Hepatocyte (in vitro differentiated cells): ENCODE results near the gene MAST4. TPM values are rescaled to one million over a fixed set of nuclear protein-coding genes. Genes with fewer than 3 reads are reported as not detected.

Experiments used
- DNase-seq: peaks from one replicate; pipeline ENCODE4 v3.0.0-alpha.2; 2016; ENCODE audit warnings: low spot score
- H2AFZ ChIP-seq: fragments of 200-600 bp; sonication (generic); 2 replicates; pipeline ENCODE4 v1.6.0; 2016; ENCODE audit warnings: antibody characterized with exemption, mild to moderate bottlenecking
- H3K27ac ChIP-seq: fragments of 200-600 bp; sonication (generic); 2 replicates; pipeline ENCODE4 v1.5.1; 2016; ENCODE audit warnings: mild to moderate bottlenecking
- H3K27me3 ChIP-seq: fragments of 200-600 bp; sonication (generic); 2 replicates; pipeline ENCODE4 v1.6.1; 2016
- H3K36me3 ChIP-seq: fragments of 200-600 bp; sonication (generic); replicated peaks from 2 replicates; pipeline ENCODE4 v1.5.1; 2016; ENCODE audit warnings: low read depth; ENCODE audit not compliant: insufficient read depth
- H3K4me1 ChIP-seq: fragments of 200-600 bp; sonication (generic); 2 replicates; pipeline ENCODE4 v1.5.1; 2016; ENCODE audit warnings: mild to moderate bottlenecking, moderate library complexity; ENCODE audit not compliant: insufficient read depth
- H3K4me2 ChIP-seq: fragments of 200-600 bp; sonication (generic); 2 replicates; pipeline ENCODE4 v1.6.0; 2016
- H3K4me3 ChIP-seq: fragments of 200-600 bp; sonication (generic); 2 replicates; pipeline ENCODE4 v1.5.1; 2016; ENCODE audit warnings: mild to moderate bottlenecking
- H3K79me2 ChIP-seq: fragments of 200-600 bp; sonication (generic); 2 replicates; pipeline ENCODE4 v1.6.0; 2017; ENCODE audit warnings: mild to moderate bottlenecking
- H3K9me2 ChIP-seq: fragments of 200-600 bp; sonication (generic); replicated peaks from 2 replicates; pipeline ENCODE4 v1.6.0; 2017; ENCODE audit warnings: mild to moderate bottlenecking; ENCODE audit not compliant: insufficient read depth
- H3K9me3 ChIP-seq: fragments of 200-600 bp; sonication (generic); 2 replicates; pipeline ENCODE4 v1.5.1; 2016; ENCODE audit warnings: low read depth, mild to moderate bottlenecking
- H4K20me1 ChIP-seq: fragments of 200-600 bp; sonication (generic); 2 replicates; pipeline ENCODE4 v1.6.0; 2016; ENCODE audit warnings: mild to moderate bottlenecking; ENCODE audit not compliant: insufficient read depth, poor library complexity, severe bottlenecking
- EZH2 ChIP-seq: fragments of 200-600 bp; sonication (generic); IDR thresholded peaks from 2 replicates; pipeline ENCODE4 v1.6.1; 2016; ENCODE audit warnings: antibody characterized with exemption, mild to moderate bottlenecking, borderline replicate concordance
- EZH2phosphoT487 ChIP-seq: fragments of 200-600 bp; sonication (generic); IDR thresholded peaks from one replicate; pipeline ENCODE4 v1.6.1; 2018; ENCODE audit warnings: antibody characterized with exemption, mild to moderate bottlenecking, low read depth, moderate library complexity; ENCODE audit not compliant: unreplicated experiment, severe bottlenecking
- WGBS: methylation state at CpG from one replicate; pipeline ENCODE4 v1.1.6; 2016; ENCODE audit warnings: low lambda C conversion rate; ENCODE audit errors: missing lambda C conversion rate; 5-methylcytosine and 5-hydroxymethylcytosine counted together
- polyA plus RNA-seq: library from polyadenylated mRNA; unstranded; fragments of >200 nt; fragmentation: Nextera tagmentation; extraction: Ambion mirVana; gene quantifications from 2 replicates; pipeline ENCODE4 v1.2.1, GENCODE V29; 2016
- total RNA-seq: library from RNA; depleted of rRNA; stranded (reverse); fragments of >200 nt; gene quantifications from 2 replicates; pipeline ENCODE4 v1.2.3, GENCODE V29; 2014
- TF ChIP-seq, protein P1 (sequence below): fragments of 200-600 bp; sonication (generic); IDR thresholded peaks from 2 replicates; pipeline ENCODE4 v1.5.1; 2016; ENCODE audit warnings: antibody characterized with exemption, mild to moderate bottlenecking; ENCODE audit not compliant: poor library complexity

The MAST4 gene
- total and polyA plus RNA-seq, 2 experiments from 2014 or later: 11.7 to 13.2 TPM

GRCh38 chr5:66570201-66570600 is 26.0 kb upstream of the MAST4 start:
- Histone ChIP-seq H3K79me2 (no peaks in the 10 kb centered on the region), H3K9me3 (no peaks in the 10 kb centered on the region), H3K36me3 (no peaks in the 10 kb centered on the region), H3K4me3 (no peak overlapping the region), H4K20me1 (no peaks in the 10 kb centered on the region), H3K27me3 (peaks cover 14% of the 10 kb centered on the region), H3K27ac (no peak overlapping the region), H3K4me2 (no peak overlapping the region), H3K4me1 (no peaks in the 10 kb centered on the region), H3K9me2 (no peaks in the 10 kb centered on the region), H2AFZ (no peak overlapping the region)
- DNase-seq: no peak
- TF ChIP-seq, protein P1, sequence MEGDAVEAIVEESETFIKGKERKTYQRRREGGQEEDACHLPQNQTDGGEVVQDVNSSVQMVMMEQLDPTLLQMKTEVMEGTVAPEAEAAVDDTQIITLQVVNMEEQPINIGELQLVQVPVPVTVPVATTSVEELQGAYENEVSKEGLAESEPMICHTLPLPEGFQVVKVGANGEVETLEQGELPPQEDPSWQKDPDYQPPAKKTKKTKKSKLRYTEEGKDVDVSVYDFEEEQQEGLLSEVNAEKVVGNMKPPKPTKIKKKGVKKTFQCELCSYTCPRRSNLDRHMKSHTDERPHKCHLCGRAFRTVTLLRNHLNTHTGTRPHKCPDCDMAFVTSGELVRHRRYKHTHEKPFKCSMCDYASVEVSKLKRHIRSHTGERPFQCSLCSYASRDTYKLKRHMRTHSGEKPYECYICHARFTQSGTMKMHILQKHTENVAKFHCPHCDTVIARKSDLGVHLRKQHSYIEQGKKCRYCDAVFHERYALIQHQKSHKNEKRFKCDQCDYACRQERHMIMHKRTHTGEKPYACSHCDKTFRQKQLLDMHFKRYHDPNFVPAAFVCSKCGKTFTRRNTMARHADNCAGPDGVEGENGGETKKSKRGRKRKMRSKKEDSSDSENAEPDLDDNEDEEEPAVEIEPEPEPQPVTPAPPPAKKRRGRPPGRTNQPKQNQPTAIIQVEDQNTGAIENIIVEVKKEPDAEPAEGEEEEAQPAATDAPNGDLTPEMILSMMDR: no peak
- 58% methylated on average over 1 of the region's 1 CpG for WGBS

- Histone ChIP-seq H3K9me2 (no peaks in the 10 kb centered on the region), H3K4me1 (no peaks in the 10 kb centered on the region), H3K4me2 (peak overlapping the region; percentile 5), H3K27ac (no peak overlapping the region), H2AFZ (no peak overlapping the region), H3K4me3 (no peak overlapping the region), H4K20me1 (no peaks in the 10 kb centered on the region), H3K27me3 (peaks cover 14% of the 10 kb centered on the region), H3K79me2 (no peaks in the 10 kb centered on the region), H3K36me3 (no peaks in the 10 kb centered on the region), H3K9me3 (no peaks in the 10 kb centered on the region)
- 41% methylated on average over 2 of the region's 2 CpGs for WGBS
- TF ChIP-seq, protein P1: no peak
- no peak for TF ChIP-seq EZH2
- TF ChIP-seq EZH2phosphoT487: no peak
- DNase-seq: no peak
These were observed 22.5 kb upstream of the MAST4 start for GRCh38 chr5:66573733-66574132.

- TF ChIP-seq EZH2phosphoT487 (no peak), EZH2 (no peak)
- TF ChIP-seq, protein P1: no peak
- DNase-seq: no peak
- no peaks in the 10 kb centered on the region for H3K9me2 ChIP-seq
- H3K79me2 ChIP-seq: no peaks in the 10 kb centered on the region
- H4K20me1 ChIP-seq: no peaks in the 10 kb centered on the region
- H3K27me3 ChIP-seq: peaks cover 4% of the 10 kb centered on the region
- H3K36me3 ChIP-seq: no peaks in the 10 kb centered on the region
- no peak overlapping the region for H2AFZ ChIP-seq
- 77% methylated on average over 5 of the region's 5 CpGs for WGBS
- H3K27ac ChIP-seq: no peak overlapping the region
- H3K4me2 ChIP-seq: no peak overlapping the region
- no peaks in the 10 kb centered on the region for H3K9me3 ChIP-seq
- H3K4me1 ChIP-seq: no peaks in the 10 kb centered on the region
- H3K4me3 ChIP-seq: no peak overlapping the region
These were observed 13.6 kb upstream of the MAST4 start for GRCh38 chr5:66582499-66583165.

DNA sequence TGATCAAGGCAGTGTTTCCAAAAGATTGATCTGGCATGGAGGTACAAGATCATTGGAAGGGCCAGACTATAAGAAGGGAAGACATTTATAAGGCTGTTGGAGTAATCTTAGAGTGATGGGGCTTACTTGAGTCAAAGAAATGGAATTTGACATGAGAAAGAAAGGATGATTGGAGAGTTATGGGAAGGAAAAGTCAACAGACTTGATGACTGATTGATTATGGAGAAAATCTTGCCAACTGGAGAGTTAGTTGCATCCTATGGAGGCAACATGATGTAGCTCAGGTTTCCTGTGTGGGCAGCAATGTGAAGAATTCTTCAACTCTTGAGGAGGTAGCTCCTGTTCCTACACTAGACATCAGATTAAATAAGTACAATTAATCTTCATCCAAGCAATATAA is 10.9 kb upstream of the MAST4 start:
- no peak for DNase-seq
- no peaks in the 10 kb centered on the region for H3K4me1 ChIP-seq
- H3K27me3 ChIP-seq: peaks cover 12% of the 10 kb centered on the region
- no peaks in the 10 kb centered on the region for H3K36me3 ChIP-seq
- H3K27ac ChIP-seq: no peak overlapping the region
- no peak overlapping the region for H3K4me3 ChIP-seq
- H3K4me2 ChIP-seq: no peak overlapping the region
- no peaks in the 10 kb centered on the region for H3K9me3 ChIP-seq
- no peaks in the 10 kb centered on the region for H4K20me1 ChIP-seq
- no peaks in the 10 kb centered on the region for H3K9me2 ChIP-seq
- H3K79me2 ChIP-seq: no peaks in the 10 kb centered on the region
- TF ChIP-seq EZH2phosphoT487: no peak
- no peak for TF ChIP-seq EZH2
- TF ChIP-seq, protein P1: no peak
- H2AFZ ChIP-seq: no peak overlapping the region
